K562 treated with DMSO at 1 percent for 24 hours (cell line): ENCODE data around the gene POLR2J2. TPM values are rescaled to one million over a fixed set of nuclear protein-coding genes. Genes with fewer than 3 reads are reported as not detected.

Experiments
- total RNA-seq: library from RNA; unstranded; fragments of 300-600 nt; gene quantifications from 2 replicates; pipeline ENCODE4 v1.2.3, GENCODE V29; 2022; ENCODE audit warnings: low read depth; ENCODE audit not compliant: insufficient read depth

POLR2J2 gene
- total RNA-seq = 0.61 and 2.6 TPM in 2 replicates

GRCh38 chr7:102671166-102671955 is at the start of gene POLR2J2:
Gene POLR2J2, minus strand, starts transcription at chr7:102671663. Its CDS starts 62 bp downstream, at chr7:102671601.

DNA sequence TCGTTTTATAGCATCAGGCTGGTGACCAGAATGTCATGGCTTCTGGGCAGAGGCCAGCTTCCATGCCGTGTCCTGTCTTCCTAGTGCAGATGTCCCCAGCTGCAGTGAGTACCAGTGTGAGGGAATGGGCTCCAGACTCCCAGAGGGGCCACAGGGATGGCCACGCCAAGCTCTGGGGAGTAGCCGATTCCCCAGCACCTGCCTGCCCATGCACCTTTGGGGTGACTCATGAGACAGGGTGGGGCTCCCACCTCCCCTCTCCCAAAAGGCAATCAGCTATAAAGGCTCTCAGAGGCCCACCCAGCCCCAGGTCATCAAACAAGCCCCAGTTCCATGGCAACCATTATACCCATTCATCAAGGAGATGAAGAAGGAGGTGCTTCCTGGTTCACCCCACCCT is 21.5 kb downstream of the POLR2J2 start, which contains the start of gene SPDYE2B:
TSS of gene SPDYE2B (plus strand) at position 396 of the 400 bp plus-strand sequence. CDS start 2,030 bp downstream, outside the sequence.

GRCh38 chr7:102642691-102643090 is 28.8 kb downstream of the POLR2J2 start, which contains the start of gene UPK3BL1:
Gene UPK3BL1, minus strand, starts transcription at chr7:102642791. Its CDS starts 50 bp downstream, at chr7:102642741.

DNA sequence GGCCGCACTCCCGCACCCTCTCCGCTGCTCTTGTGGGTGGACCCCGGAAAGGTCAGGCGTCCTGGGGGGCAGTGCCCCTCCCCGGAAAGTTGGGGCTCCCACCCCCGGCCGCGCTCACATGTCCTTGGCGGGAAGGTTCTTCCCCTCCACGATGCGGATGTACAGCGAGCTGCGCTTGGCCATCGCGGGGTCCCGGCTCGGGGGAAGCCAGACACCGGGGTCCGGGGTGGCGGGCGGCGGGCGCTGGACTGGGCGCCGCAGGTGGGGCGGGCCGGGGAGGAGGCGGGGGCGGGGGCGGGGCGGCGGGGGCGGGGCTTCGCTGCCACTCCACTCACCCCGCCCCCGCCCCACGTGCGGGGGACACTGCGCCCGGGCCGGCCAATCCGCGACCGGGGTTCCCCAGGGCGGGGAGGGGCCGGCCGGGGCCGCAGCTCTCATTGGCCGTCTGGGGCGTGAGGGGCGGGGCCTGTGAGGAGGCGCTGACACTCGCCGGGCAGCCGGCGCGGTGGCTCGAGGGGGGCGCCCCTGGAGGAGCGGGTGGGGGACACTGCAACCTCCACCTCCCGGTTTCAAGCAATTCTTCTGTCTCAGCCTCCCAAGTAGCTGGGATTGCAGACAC is 54.8 kb downstream of the POLR2J2 start, which contains the start of gene RASA4:
TSS of gene RASA4 (minus strand) at position 250 of the 619 bp plus-strand sequence. CDS start at position 183, 67 bp downstream.

Other genes starting within 250 kb of the POLR2J2 start
- gene ORAI2, start 238.1 kb downstream of the POLR2J2 start, total RNA-seq = 59.9 and 60.8 TPM in 2 replicates
- 18.8 and 19.9 TPM in 2 replicates for gene ALKBH4, start 206.8 kb downstream of the POLR2J2 start, total RNA-seq
- 83.4 and 86.4 TPM in 2 replicates for gene LRWD1, start 206.7 kb downstream of the POLR2J2 start, total RNA-seq
- 160 and 166 TPM in 2 replicates for gene POLR2J, start 192.7 kb downstream of the POLR2J2 start, total RNA-seq
- 12.1 and 15.5 TPM in 2 replicates for gene RASA4B, start 153.9 kb downstream of the POLR2J2 start, total RNA-seq
- 6.6 and 11.3 TPM in 2 replicates for gene UPK3BL2, start 128.0 kb downstream of the POLR2J2 start, total RNA-seq
- not detected in 2 replicates for gene SPDYE2, start 120.4 kb downstream of the POLR2J2 start, total RNA-seq
- 26.5 and 28.3 TPM in 2 replicates for gene POLR2J3, start 99.1 kb downstream of the POLR2J2 start, total RNA-seq
- 15.6 and 18.7 TPM in 2 replicates for gene RASA4, start 54.9 kb downstream of the POLR2J2 start, total RNA-seq
- gene UPK3BL1, start 28.9 kb downstream of the POLR2J2 start, total RNA-seq = 36.0 and 43.2 TPM in 2 replicates
- not detected in 2 replicates for gene SPDYE2B, start 21.3 kb downstream of the POLR2J2 start, total RNA-seq
- 15.1 TPM in 2 replicates for gene FAM185A, start 77.3 kb upstream of the POLR2J2 start, total RNA-seq
- not detected in 2 replicates for gene LRRC17, start 241.3 kb upstream of the POLR2J2 start, total RNA-seq